GM18526 (cell line): ENCODE measurements around the gene DAZAP2.

Source experiments
- POLR2A ChIP-seq: IDR thresholded peaks from 3 replicates; pipeline ENCODE4 v1.6.1; 2011; ENCODE audit not compliant: insufficient read length; ENCODE audit errors: extremely low read depth

The DAZAP2 gene

GRCh38 chr12:51229116-51229809, 9.4 kb upstream of the DAZAP2 start:
- TF ChIP-seq POLR2A = no peak

- no peak for TF ChIP-seq POLR2A
These were observed 6.0 kb upstream of the DAZAP2 start for GRCh38 chr12:51232642-51233041.

- TF ChIP-seq POLR2A = no peak
These were observed 4.1 kb upstream of the DAZAP2 start for GRCh38 chr12:51234530-51234929.

GRCh38 chr12:51238037-51238509, 553 bp upstream of the DAZAP2 start:
- TF ChIP-seq POLR2A = no peak

GRCh38 chr12:51240971-51241370, 2.3 kb downstream of the DAZAP2 start:
- TF ChIP-seq POLR2A = no peak

GRCh38 chr12:51242120-51242519, 3.5 kb downstream of the DAZAP2 start:
- no peak for TF ChIP-seq POLR2A

- no peak for TF ChIP-seq POLR2A
These were observed 4.2 kb downstream of the DAZAP2 start for GRCh38 chr12:51242876-51243275.

- TF ChIP-seq POLR2A = no peak
These were observed 5.6 kb downstream of the DAZAP2 start for GRCh38 chr12:51244269-51244668.

- TF ChIP-seq POLR2A = no peak
These were observed 7.0 kb downstream of the DAZAP2 start for GRCh38 chr12:51245476-51246253.

- no peak for TF ChIP-seq POLR2A
These were observed 7.7 kb downstream of the DAZAP2 start for GRCh38 chr12:51246254-51246853.

- TF ChIP-seq POLR2A = no peak
These were observed 9.0 kb downstream of the DAZAP2 start for GRCh38 chr12:51247523-51248206.

- TF ChIP-seq POLR2A = no peak
These were observed 14.7 kb downstream of the DAZAP2 start for GRCh38 chr12:51253276-51253675.

- no peak for TF ChIP-seq POLR2A
These were observed 15.9 kb downstream of the DAZAP2 start for GRCh38 chr12:51254536-51254935.

- TF ChIP-seq POLR2A = no peak
These were observed 24.1 kb downstream of the DAZAP2 start for GRCh38 chr12:51262758-51263177.

GRCh38 chr12:51263341-51263740, 24.7 kb downstream of the DAZAP2 start:
- TF ChIP-seq POLR2A = no peak
